EH (cell line): ENCODE results near the gene LSM10.
A peak's percentile ranks its signal among the peaks of the same experiment; 100 is the strongest.

Experiments used
- DNase-seq: peaks from one replicate; pipeline ENCODE4 v3.0.0-alpha.2; 2015; ENCODE audit warnings: low read depth

The LSM10 gene

DNA sequence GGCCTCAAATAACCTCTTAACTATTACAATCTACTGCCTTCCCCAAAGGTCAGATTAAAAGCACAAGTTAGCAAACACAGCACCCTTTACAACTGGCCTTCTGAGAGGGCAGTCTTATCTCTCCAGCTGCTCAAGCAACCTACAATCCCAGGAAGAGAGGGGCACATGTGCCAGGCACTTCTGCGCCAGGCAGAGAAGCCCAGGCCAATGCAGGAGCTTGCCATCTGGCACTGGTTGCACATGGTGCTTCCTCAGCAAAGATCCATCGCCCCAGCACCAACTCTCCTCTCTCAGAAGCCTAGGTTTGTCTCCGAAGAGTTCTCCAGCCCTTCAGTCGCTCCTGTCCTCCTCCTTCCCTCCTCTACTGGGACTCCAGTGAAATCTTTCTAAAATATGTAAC is 14.5 kb downstream of the LSM10 start:
- no peak for DNase-seq

DNA sequence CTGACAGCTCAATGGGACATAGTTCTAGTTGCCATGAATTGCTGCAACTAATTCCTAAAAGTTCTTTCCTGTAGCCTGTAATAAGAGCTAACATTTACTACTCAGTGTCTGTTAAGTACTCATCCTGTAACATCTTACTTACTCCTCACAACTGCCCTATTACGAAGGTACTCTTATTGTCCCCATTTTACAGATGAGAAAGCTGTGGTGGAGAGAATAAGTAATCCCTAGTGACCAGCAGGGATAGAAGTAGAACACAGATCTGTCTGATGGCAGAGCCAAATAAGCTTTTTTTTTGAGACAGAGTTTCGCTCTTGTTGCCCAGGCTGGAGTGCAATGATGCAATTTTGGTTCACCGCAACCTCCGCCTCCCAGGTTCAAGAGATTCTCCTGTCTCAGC is 15.0 kb downstream of the LSM10 start:
- no peak for DNase-seq

DNA sequence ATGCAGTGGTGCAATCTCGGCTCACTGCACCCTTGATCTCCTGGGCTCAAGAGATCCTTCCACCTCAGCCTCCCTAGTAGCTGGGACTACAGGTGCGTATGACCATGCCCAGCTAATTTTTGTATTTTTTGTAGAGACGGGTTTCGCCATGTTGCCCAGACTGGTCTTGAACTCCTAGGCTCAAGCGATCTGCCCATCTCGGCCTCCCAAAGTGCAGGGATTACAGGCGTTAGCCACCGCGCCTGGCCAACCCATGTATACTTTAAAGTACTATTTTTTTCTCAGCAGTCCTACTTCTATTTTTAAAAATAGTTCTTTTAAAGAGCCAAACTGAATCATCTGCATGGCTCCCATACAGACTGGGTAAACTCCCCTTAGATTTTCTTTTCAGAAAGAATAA is 15.5 kb downstream of the LSM10 start:
- DNase-seq: no peak

DNA sequence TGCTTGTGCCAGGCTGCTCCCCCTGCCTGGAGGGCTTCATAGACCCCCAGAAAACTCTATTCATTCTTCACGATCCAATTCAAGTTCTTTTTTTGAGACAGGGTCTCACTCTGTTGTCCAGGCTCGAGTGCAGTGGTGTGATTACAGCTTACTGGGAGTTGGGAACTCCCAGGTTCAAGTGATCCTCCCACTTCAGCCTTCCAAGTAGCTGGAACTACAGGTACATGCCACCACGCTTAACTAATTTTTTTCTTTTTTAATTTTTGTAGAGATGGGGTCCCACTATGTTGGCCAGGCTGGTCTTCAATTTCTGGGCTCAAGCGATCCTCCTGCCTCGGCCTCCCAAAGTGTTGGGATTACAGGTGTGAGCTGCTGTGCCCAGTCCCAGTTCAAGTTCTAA is 16.3 kb downstream of the LSM10 start:
- DNase-seq: no peak

DNA sequence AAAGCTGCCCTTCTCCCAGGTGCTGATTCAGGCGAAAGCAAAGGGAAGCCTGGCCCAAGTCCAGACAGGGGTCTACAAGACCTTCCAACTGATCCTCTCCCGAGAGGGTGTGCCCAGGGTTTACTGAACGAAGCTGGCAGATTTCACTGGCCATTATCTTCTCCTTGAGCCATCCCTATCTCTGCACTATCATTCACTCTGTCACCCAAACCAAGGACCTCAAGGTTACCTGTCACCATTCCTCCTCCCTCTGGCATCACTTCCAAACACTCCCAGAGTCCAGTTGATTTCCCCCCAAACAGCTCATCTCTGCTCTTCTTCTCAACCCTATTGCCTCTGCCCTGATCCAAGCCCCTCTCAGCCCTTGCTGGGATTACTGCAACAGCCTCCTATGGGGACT is 16.9 kb downstream of the LSM10 start:
- DNase-seq: no peak

DNA sequence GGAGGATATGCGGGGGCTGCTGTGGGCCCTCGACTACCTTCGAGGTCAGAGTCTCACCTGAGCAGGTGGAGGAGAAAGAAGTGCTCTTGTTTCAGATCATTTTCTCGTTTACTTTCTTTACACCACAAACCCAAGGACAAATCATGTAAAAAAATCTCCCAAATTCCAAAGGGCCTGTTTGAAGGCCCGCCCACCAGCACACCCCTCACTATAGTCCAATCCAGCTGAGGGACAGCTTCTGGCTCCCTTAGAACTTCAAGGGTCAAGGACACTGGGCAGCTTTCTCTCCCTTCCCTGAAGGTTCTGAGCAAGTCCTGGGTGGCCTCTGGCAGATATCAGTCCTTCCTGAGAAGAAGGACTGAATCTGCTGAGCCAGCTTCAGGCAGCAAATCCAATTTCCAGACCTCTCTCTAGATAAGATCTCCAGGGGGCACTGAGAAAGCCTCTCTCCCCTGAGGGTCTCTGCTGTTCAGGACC is 17.5 kb downstream of the LSM10 start:
- no peak for DNase-seq

DNA sequence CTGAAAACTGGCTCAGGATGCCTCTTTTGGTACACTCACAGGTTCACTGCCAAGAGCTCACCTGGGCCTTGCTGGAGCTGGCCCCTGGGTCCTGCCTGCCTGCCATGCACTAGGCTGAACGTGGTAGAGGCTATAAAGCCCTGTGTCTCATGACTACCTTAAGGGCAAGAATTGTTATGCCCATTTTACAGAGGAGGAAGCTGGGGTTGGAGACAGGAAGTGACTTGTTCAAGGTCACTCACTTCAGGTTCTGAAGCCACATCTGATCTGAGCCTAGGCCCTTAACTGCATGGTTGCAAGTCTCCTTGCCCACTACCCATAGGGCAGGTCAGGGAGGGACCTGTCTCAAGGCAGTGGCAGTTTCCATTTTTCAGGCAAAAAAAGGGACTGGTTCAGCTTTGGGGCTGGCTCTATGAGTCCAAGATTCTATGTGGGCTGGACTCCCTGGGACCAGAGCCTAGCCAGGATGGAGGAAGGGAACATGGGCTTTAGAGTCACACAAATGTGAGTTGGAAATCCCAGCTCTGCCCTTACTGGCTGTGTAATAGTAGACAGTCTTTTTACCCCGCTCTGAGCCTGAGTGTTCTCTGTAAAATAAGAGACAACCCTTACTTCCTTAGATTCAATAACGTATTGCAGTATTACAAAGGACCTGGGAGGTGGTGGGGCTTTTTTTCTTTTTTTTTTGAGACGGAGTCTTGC is 19.8 kb downstream of the LSM10 start:
- no peak for DNase-seq

DNA sequence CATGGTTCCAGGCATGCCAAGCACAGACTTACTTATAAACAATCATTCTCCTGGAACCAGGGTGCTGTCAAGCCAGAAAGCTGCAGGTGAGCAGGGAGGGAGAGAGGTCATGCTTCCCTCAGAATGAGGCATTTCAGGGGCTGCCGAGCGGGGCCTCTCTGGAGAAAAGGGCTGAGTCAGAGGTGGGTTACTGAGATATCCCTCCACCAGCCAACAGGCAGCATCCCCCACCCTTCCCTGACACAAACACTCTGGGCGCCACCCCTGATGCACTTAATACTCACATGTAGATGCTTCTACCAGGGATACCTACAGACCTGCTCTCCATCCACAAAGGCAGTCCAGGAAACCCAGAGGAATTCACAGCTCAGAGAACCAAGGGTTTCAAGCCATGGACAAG is 25.1 kb downstream of the LSM10 start:
- no peak for DNase-seq

DNA sequence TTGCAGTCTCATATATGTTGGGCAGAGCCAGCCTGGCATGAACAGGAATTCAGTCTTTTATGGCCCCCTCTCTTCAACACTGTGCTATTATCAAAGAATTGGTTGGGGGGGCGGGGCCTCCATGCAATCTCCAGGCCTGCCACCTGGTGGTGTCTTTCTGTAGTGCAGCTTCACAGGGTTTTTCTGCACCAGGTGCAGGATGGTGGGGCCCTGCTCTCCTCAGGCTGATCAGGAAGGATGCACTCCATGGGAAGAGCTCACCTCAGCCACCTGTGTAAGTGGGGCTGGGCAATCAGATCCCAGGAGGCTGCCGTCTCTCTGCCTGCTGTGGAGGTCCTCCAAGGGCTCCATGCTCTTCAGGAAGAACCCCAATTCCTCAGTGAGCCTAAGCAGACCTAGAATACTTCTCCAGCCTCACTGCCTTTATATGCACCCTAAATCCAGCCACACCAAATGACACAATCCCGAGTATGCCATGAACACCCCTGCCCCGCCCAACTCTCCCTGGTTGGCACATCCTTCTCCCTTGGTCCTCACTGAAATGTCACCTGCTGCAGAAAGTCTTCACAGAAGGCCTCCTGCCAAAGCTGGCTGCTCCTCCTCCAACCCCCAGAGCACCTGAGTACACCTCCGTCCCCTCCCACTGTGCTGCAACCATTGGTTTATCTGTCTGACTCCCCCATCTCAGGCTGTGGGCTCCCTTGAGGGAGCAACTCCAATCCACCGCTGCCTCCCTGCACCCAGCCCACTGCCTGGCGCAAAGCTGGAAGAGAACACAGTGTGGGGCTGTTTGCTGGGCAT is 28.4 kb downstream of the LSM10 start:
- peak; percentile 73 for DNase-seq

DNA sequence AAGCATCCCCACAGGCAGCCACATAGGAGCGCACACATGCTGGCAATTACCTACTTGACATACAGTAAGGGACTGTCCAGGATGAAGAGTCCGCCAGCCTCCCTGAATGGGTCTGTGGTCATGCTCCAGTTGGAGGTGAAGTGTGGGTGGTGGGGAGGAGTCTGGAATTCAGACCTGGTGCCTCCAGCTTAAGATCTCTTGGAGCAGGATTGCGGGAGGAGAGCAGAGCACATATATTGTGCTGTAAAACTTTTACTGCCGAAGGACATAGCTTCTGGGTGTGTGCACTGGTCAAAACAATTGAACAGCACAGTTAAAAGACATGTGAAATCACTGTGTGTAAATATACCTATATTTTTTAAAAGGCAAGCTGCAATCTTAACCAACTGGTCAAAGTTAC is 29.9 kb downstream of the LSM10 start:
- DNase-seq: no peak

DNA sequence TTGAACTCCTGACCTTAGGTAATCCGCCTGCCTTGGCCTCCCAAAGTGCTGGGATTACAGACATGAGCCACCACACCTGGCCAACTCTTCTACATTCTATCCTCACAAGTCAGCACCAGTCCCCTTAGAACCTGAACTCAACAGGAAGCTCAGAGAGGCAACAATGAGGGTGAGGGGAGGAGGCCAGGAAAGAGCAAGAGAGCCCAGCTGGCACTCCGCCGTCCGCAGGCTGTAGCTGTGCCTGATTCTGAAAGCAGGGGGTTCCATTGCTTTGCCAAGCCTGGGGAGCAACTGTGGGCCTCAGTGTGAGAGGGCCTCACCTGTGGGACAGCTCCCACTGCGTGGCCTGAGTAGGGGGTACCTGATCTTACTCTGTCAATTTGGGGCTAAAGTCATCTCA is 30.6 kb downstream of the LSM10 start:
- no peak for DNase-seq

DNA sequence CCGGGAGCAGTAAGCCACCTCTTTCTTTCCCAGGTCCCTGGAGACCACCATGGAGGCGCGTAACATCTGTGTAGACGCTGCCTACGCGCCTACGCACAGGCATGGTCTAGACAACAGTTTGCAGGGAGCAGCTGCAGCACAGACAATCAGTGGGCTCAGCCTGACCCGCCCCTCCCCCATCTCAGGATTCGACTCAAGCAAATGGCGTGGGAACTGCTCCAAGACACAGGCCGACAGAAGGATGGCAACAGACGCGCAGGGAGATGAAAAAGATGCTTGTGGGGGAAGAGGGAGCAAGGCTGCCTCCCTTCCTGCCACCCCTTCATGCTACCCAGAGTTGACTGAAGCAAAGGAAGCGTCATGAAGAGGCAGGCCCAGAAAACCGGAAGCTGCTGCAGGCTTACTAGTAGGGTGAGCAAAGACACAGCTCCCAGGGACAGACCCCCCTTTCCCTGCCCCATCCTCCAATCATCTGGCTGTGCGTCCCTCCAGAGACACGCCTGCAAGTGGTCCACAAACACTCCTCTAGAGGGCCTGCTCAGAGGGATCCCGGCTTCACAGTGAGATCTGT is 31.5 kb downstream of the LSM10 start:
- peak; percentile 76 for DNase-seq

DNA sequence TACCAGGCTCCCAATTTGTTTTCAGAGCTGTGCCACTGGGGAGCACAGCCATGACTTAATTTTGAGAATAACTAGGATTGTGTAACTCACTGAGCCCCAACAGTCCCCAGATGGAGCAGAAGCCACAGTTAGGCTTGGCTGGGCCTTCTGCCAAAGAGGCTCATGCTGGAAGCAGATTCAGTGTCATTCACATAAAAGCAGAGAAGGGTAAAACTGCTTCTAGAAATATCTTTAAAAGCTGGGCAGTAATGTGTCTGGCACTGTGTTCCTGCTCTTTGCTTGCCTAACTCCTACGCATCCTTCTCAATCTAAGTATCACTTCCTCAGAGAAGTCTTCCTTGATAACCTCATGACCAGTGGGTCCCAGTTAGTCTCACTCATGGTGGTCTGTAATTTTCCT is 32.3 kb downstream of the LSM10 start:
- DNase-seq: peak; percentile 82

DNA sequence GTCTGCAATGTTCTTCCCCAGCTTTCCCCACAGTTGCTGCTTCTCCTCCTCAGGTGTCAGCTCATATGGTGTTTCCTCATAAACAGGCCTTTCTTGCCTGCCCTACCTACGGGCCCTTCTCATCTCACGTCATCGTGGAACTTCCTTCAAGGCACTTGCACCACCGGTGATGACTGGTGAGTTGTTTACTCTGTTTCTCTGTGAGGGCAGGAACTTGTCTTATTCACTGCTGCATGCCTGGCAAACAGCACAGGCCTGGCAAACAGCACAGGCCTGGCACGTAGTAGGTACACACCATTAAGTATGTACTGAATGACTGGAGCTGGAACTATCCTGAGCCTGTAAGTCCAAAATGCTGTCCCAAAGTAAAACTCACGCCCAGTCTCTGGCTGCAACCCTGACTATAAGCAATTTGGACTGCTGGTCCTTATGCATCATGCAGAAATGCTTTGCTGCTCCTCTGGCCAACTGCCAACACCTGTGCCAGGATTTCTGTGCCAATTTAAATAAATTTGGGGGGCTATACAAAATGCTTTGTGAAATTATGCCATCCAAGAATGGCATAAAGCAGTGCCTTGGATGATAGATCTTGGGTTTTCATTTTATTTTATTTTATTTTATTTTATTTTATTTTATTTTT is 37.7 kb downstream of the LSM10 start:
- no peak for DNase-seq

DNA sequence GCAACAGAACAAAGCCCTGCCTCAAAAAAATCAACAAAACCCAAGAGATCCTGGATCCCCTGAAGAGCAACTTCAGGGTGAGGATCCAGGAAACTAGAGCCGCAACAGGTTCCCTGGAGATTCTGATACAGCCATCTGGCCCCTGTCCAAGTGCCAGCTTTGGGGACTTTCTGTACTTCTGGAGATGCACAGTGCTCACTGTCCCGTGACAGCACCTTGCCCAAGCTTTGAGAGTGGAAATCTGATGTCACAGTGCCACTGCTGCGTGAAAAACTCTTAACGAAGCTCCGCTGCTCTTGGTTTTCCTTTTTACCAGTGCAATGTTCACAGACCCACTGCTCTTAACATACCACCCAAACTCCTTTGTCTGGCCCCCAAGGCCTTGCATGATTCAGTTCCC is 38.3 kb downstream of the LSM10 start:
- DNase-seq: no peak

DNA sequence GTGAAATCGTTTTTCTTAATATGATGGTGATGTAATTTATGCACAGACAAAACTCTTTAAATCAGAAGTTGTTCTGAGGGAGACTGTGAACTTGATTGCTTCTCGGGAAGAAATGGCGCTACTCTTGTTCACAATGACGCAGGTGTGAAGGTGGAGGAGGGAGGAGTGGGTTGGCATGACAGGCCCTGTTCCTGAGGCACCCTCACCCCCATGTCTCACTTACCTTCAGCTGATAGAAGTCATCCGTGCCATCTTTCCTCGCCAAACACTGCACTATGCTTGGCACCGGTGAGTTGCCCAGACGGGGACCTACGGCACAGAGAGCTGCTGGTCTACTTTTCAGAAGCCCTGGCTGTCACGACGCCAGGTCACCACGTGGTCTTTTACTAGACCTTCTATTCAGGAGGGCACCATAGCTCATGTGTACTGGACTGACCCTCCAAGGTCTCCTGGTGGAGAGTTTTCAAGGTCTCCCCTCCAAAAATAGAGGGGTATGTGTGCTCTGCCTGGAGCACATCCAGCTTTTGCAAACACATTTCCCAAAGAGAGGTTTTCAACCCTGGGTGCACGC is 39.1 kb downstream of the LSM10 start:
- DNase-seq: no peak

DNA sequence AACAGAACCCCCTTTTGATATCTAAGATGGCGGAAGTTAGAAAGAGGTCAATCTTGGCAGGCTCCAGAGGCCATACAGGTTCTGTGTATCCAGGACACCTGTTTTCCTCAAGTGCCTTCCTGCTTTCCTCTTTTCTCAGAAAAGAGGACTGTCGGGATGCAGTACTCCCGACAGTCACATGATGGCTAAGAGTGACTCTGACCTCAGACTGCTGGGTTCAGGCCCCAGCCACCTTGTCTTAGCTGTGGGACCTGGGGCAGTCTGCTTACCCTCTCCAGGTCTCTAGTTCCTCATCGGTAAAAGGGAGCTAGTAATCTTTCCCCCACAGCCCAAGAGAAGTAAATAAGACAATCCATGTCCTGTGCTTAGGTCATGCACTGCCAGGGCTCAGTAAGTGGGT is 41.9 kb downstream of the LSM10 start:
- DNase-seq: no peak

DNA sequence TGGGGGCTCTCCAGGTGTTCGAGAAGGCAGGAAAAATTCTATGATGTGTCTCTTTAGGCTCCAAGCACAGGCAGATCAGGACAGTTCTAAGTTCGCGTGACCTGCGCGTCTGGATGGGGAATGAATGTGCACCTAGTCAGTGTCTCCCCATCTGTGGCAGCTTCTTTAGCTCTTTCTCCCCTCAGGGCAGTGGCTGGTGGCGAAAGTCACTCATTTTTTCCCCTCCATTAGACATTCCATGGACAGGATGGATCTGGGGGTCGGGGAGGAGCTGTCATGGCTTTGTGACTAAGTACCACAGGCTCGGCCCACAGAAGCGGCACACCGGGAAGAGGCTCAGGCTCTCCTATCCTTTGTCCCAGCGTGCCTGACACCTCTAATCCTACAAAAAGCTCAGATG is 43.2 kb downstream of the LSM10 start:
- DNase-seq: peak; percentile 30

DNA sequence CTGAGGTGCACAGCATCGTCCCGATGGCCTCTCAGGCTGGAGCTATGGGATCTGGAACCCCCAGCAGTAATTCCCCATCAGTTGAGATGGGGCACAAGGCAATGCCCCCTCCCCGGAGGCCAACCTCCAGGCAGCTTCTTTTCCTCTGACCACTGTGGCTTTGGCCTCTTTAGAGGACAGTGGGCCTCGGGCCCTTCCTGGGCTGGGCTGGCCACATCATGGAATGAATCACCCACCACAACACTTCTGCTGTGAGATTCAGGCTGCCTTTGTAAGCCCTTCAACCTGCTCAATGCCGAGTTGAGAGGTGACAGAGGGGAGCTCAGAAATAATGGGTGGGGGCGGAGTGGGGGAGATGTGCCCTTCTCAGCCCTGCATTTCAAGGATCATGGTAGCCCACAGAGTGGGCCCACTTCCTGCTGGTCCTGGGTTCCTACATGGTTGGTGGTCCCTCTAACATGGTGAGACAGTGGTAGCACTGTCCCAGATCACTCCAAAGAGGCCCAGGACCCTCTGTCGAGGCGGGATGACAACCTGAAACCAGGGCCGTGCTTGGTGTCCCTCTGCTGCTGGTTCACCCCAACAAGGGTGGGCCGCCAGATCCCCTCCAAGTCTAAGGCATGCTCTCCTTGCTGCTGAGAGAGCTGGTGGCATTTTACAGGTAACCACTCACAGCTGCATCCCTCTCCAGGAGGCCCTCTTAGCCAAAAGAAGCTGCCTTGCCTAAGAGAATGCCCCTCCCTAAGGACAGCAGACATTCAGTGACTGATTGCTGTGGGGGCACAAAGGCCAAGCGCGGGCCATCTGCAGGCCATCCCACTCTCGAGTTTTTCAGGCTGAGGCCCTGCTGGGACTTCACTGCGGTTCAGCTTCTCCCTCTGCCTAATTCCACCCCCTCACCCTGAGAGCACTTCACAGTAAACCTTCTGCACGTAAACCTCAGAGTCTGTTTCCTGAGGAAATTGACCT is 44.5 kb downstream of the LSM10 start:
- peak; percentile 87 for DNase-seq

DNA sequence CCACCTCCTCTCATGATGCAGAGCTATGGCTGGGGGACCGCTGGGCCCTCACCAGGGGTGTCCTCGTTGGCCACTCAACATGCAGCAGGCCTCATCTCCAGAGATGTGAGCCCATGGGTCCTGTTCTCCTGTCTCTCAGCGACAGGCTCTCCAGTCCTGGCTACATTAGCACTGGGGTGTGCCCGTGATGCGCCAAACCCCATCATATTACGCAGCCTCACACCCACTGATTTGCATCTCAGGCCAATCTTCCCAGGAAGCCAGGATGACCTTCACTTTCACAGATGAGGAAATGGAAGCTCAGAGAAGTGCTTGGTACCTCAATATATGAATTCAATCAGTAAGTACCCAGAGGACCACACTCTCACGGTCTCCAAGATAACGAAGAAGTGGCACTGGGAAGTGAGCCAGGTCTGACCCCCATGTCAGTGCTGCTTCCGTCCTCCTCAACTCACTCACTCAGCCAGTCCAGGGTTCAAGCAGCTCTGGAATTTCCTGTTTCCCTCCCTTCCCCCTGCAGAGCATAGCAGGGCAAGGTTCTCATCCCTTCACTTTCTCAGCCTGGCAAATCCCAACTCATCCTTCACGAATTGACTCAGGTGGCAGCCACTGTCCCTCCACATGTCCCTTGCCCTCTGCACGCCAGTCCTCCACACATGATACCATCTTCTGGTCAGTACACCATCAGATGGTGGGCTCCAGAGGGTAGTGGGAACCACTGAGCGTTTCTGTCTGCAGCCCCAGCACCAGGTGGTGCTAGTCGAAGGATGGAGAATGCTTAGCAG is 45.4 kb downstream of the LSM10 start:
- DNase-seq: peak; percentile 94
